Aorta (tissue), 5 donors: ENCODE results near the gene SLC43A2. TPM values are rescaled to one million over a fixed set of nuclear protein-coding genes. Genes with fewer than 3 reads are reported as not detected.
"Not testable (repeated sequence)": the region's sequence is repeated elsewhere in the genome, so short reads cannot be mapped to it uniquely, and the experiment has no call there.

Experiments
- ATAC-seq: fragments of 200-7000 bp; cut with Tn5 transposase; one replicate; pipeline ENCODE4 v1.9.1; 2022; ENCODE audit warnings: moderate library complexity; ENCODE audit not compliant: low FRiP score
- DNase-seq, 2 donors: peaks; one replicate each; pipeline ENCODE4 v3.0.0-alpha.2; 2020
- H3K27ac ChIP-seq, 2 donors: one replicate each; pipeline ENCODE4 v1.5.1; 2013; ENCODE audit warnings: low read length in 2 of 2, mild to moderate bottlenecking in 2 of 2, moderate library complexity in 2 of 2, control low read depth in 1 of 2, inconsistent platforms in 1 of 2, low read depth in 1 of 2
- H3K27me3 ChIP-seq, 2 donors: one replicate each; pipeline ENCODE4 v1.6.1; 2013; ENCODE audit warnings: control low read depth in 1 of 2, low read length in 1 of 2, mild to moderate bottlenecking in 1 of 2, moderate library complexity in 1 of 2; ENCODE audit not compliant: insufficient read depth in 2 of 2, control insufficient read depth in 1 of 2
- H3K36me3 ChIP-seq, 2 donors: one replicate each; pipeline ENCODE4 v1.6.1; 2013; ENCODE audit warnings: control low read depth in 1 of 2, low read length in 1 of 2, mild to moderate bottlenecking in 1 of 2; ENCODE audit not compliant: insufficient read depth in 2 of 2, control insufficient read depth in 1 of 2
- H3K4me1 ChIP-seq, 2 donors: one replicate each; pipeline ENCODE4 v1.6.1; 2013; ENCODE audit warnings: low read length in 2 of 2, control low read depth in 1 of 2, mild to moderate bottlenecking in 1 of 2, moderate library complexity in 1 of 2; ENCODE audit not compliant: insufficient read depth in 2 of 2, control insufficient read depth in 1 of 2
- H3K4me3 ChIP-seq, 2 donors: one replicate each; pipeline ENCODE4 v1.5.1; 2013; ENCODE audit warnings: low read length in 2 of 2, control low read depth in 1 of 2, mild to moderate bottlenecking in 1 of 2
- H3K9me3 ChIP-seq: one replicate; pipeline ENCODE4 v1.6.1; 2013; ENCODE audit warnings: mild to moderate bottlenecking, low read length; ENCODE audit not compliant: control insufficient read depth
- WGBS, 2 donors: extraction: QIAGEN DNeasy Blood & Tissue Kit; methylation state at CpG; one replicate each; pipeline ENCODE4 v1.1.7; 2013; 5-methylcytosine and 5-hydroxymethylcytosine counted together
- intact Hi-C, 2 donors: fragments of 100-400 bp; cut with DNase I; formaldehyde crosslinking; loops; one replicate each; pipeline versions ENCODE4 v1.14.2 to v1.15.0; 2022
- polyA plus RNA-seq, 2 donors: library from polyadenylated mRNA; stranded (reverse); fragments of 200-250 nt; gene quantifications; one replicate each; pipeline ENCODE4 v1.2.3, GENCODE V29; 2013
- total RNA-seq, 2 donors: library from RNA; stranded (reverse); fragmentation: NEBNext Ultra II Directional; extraction: Animal tissue kit (Norgen Biotek cat#: 25700); gene quantifications; one replicate each; pipeline ENCODE4 v1.2.1, GENCODE V29; 2021
- donor health status: healthy with polysubstance abuse.
- donor health status: Bipolar disorder and iron deficiency.
- donor health status: DM: no; HTN: no; CAD: no.
- donor health status: DM: no; HTN: no; CAD: no.
- donor health status: DM: yes; HTN: yes; CAD: no.

Gene SLC43A2
- total and polyA plus RNA-seq, 4 donors = 2.1 to 25.0 (median 9.6) TPM

- ATAC-seq (no peak), DNase-seq (no peak)
- Histone ChIP-seq H3K27ac (no peak overlapping the region), H3K9me3 (no peaks in the 10 kb centered on the region), H3K4me1 (no peaks in the 10 kb centered on the region), H3K4me3 (no peak overlapping the region), H3K27me3 (no peaks in the 10 kb centered on the region), H3K36me3 (no peaks in the 10 kb centered on the region)
- 68 to 70% methylated on average over 6 of the region's 6 CpGs for WGBS, 2 donors
- intact Hi-C loops = no loop called here
Observed at GRCh38 chr17:1565877-1566276, 62.8 kb downstream of the SLC43A2 start.

- Histone ChIP-seq H3K4me1 (no peaks in the 10 kb centered on the region), H3K27me3 (no peaks in the 10 kb centered on the region), H3K9me3 (no peaks in the 10 kb centered on the region), H3K27ac (no peak overlapping the region), H3K36me3 (no peaks in the 10 kb centered on the region), H3K4me3 (no peak overlapping the region)
- intact Hi-C loops = no loop called here
- no peak for DNase-seq
- ATAC-seq = no peak
- 72 to 74% methylated on average over 19 of the region's 19 CpGs for WGBS, 2 donors
Observed at GRCh38 chr17:1563786-1564613, 64.6 kb downstream of the SLC43A2 start.

GRCh38 chr17:1563471-1563785, 65.2 kb downstream of the SLC43A2 start:
- H3K36me3 ChIP-seq, intact Hi-C loops, H3K27me3 ChIP-seq, H3K4me1 ChIP-seq, H3K4me3 ChIP-seq, H3K27ac ChIP-seq, H3K9me3 ChIP-seq, DNase-seq, ATAC-seq: not testable (repeated sequence)
- 87 to 95% methylated on average over 15 of the region's 15 CpGs for WGBS, 2 donors

- 1 to 2% methylated on average over 11 to 62 of the region's 62 CpGs for WGBS, 2 donors
- intact Hi-C loops = no loop called here
- peak overlapping the region; percentile 55 to 68 for H3K27ac ChIP-seq
- peak; percentile 22 for ATAC-seq
- H3K4me1 ChIP-seq = no peaks in the 10 kb centered on the region
- DNase-seq = peak; percentile 70 to 88
- no peaks in the 10 kb centered on the region for H3K27me3 ChIP-seq
- no peaks in the 10 kb centered on the region for H3K9me3 ChIP-seq
- no peaks in the 10 kb centered on the region for H3K36me3 ChIP-seq
- peak overlapping the region; percentile 72 to 80 for H3K4me3 ChIP-seq
Observed at GRCh38 chr17:1562176-1562643, 66.4 kb downstream of the SLC43A2 start.

GRCh38 chr17:1561420-1562175, 67.0 kb downstream of the SLC43A2 start:
- intact Hi-C loops = no loop called here
- H3K27me3 ChIP-seq = no peaks in the 10 kb centered on the region
- ATAC-seq = peak; percentile 24
- DNase-seq = no peak
- peak overlapping the region; percentile 55 to 68 for H3K27ac ChIP-seq
- H3K4me3 ChIP-seq = peak overlapping the region; percentile 72 to 80
- H3K4me1 ChIP-seq = no peaks in the 10 kb centered on the region
- 3 to 4% methylated on average over 40 to 47 of the region's 47 CpGs for WGBS, 2 donors
- H3K9me3 ChIP-seq = no peaks in the 10 kb centered on the region
- no peaks in the 10 kb centered on the region for H3K36me3 ChIP-seq

- 76 to 79% methylated on average over 7 of the region's 7 CpGs for WGBS, 2 donors
- no peaks in the 10 kb centered on the region for H3K36me3 ChIP-seq
- H3K27me3 ChIP-seq = no peaks in the 10 kb centered on the region
- DNase-seq (no peak), ATAC-seq (no peak)
- no peaks in the 10 kb centered on the region for H3K4me1 ChIP-seq
- H3K4me3 ChIP-seq = no peak overlapping the region
- intact Hi-C loops = no loop called here
- no peak overlapping the region for H3K27ac ChIP-seq
- no peaks in the 10 kb centered on the region for H3K9me3 ChIP-seq
Observed at GRCh38 chr17:1560858-1561355, 67.7 kb downstream of the SLC43A2 start.

- intact Hi-C loops = no loop called here
- no peak for ATAC-seq
- Histone ChIP-seq H3K27me3 (no peaks in the 10 kb centered on the region), H3K4me1 (no peaks in the 10 kb centered on the region), H3K4me3 (no peak overlapping the region), H3K9me3 (no peaks in the 10 kb centered on the region), H3K36me3 (no peaks in the 10 kb centered on the region), H3K27ac (no peak overlapping the region)
- peak in 1 of 2 donors; percentile 42 for DNase-seq
- WGBS, 2 donors = 86 to 87% methylated on average over 22 of the region's 22 CpGs
Observed at GRCh38 chr17:1560101-1560857, 68.4 kb downstream of the SLC43A2 start.
